GM18909 (cell line): ENCODE results near the gene LCAT.
"Not testable (repeated sequence)": the region's sequence is repeated elsewhere in the genome, so short reads cannot be mapped to it uniquely, and the experiment has no call there.

Experiments
- ATAC-seq: cut with Tn5 transposase; IDR thresholded peaks from one replicate; pipeline ENCODE4 v1.9.1; 2021; ENCODE audit warnings: mild to moderate bottlenecking; ENCODE audit not compliant: unreplicated experiment, poor library complexity

LCAT gene, protein sequence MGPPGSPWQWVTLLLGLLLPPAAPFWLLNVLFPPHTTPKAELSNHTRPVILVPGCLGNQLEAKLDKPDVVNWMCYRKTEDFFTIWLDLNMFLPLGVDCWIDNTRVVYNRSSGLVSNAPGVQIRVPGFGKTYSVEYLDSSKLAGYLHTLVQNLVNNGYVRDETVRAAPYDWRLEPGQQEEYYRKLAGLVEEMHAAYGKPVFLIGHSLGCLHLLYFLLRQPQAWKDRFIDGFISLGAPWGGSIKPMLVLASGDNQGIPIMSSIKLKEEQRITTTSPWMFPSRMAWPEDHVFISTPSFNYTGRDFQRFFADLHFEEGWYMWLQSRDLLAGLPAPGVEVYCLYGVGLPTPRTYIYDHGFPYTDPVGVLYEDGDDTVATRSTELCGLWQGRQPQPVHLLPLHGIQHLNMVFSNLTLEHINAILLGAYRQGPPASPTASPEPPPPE

DNA sequence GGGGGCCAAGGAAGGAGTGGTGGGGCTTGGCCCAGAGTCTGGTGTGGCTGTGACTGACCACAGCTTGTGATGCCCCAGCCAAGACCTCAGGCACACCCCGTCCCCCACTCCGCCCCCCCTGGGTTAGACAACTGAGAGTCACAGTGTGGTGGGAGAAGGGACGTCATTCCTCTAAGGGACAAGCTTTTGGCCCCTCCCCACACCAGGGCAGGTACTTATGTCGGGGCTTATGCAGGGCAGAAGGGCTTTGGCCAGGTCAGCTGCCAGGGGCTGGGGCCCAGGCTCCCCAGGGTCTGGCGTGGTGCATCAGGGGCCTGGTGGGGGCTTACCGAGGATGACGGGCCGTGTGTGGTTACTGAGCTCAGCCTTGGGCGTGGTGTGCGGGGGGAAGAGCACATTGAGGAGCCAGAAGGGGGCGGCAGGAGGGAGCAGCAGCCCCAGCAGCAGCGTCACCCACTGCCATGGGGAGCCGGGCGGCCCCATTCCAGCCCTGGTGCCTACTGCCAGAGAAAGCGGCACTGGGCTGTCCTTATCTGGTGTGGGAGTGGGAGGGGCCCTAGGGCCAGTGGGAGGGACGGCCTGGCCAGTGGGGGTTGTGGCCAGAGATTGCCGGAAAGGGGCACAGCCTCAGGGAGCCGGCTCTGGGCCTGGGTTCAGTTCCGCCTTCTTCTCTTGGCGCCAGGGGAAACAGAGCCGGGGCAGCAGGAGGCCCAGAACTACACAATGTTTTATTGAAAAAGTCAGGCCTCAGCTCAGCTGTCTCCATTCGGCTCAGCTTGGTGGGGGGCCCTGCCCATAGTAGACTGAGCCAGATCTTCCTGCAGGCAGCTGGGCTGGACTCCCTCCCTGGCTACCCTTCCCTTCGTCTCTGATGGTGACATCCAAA is at the start of gene LCAT:
LCAT (minus strand) TSS at position 502 of the 886 bp plus-strand sequence; CDS start at position 483, 19 bp downstream.
- no peak for ATAC-seq

DNA sequence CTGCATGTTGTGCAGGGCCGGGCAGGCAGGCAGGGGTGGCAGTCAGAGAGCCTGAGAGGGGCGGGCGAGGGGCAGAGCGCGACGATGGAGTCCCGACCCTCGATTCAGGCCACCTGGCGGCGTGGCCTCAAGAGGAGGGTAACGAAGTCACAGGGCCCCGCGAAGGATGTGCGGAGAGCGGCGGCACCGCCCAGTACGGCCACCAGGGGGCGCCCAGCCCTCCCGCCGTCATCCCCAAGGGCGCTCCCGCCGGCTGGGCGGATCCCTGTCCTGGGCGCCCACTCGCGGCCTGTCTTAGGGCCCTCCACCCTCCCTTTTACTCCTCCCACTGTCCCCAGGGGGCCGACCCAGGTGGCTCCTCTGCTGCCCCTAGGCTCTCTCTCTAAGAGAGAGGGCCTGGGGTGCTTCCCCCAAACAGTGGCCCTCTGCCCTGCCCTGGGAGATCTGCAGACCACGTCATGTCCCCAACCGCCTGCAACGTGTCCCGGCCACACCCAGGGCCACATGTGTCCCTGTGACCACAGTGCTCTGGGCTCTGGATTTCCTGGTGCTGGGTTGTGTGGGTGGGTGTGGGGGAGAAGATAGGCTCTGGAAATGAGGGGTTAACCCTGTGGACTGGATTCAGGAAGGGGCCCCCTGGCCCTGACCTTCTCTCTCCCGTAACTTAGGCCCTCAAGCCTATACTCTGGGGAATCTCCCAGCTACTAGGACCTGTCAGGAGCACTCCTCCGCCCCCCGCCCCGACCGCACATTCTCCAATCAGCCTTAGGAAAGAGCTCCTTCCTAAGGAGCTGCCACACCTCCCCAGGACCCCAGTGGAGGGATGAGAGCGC is 49.5 kb upstream of the LCAT start:
- ATAC-seq = peak; percentile 76

DNA sequence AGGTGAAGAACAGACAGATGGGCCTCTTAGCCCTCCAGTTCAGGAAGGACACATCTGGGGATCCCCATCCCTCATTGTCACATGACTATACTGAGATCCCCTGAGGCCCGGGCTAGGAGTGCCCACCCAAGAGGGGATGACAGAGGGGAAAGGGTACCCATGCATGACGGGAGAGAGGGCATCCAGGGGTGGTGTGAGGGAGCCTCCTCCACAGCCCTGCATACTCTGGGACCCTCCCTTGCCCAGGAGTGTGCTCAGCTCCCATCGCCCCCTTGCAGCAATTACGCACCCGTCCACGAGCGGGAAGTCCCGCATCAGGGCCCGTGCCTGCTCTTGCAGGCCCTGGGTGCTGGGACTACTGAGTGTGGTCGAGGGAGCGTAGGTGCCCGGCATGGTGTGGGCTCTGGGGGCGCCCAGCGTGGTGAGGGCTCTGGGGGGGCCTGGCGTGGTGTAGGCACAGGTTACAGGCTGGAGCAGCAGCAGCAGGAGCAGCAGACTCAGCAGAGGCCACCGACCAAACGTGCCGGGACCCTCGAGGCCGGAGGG is 48.8 kb upstream of the LCAT start:
- peak; percentile 12 for ATAC-seq

DNA sequence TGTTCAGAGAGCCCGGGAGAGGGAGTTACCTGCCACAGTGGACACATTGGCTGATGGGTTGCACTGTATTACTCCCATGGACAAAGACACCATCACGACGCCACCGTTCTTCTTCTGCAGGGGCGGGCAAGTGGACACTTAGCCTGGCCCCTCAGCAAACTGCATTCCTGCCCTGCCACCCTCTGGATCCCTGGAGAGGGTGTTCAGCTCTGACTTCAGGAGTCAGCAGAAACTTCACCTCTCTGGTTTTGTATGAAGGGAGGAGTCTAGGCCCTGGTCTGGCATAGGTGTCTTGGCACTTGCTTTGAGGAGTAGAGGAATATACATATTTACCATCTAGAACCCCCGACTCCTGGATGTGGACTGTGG is 46.1 kb upstream of the LCAT start:
- ATAC-seq = no peak

DNA sequence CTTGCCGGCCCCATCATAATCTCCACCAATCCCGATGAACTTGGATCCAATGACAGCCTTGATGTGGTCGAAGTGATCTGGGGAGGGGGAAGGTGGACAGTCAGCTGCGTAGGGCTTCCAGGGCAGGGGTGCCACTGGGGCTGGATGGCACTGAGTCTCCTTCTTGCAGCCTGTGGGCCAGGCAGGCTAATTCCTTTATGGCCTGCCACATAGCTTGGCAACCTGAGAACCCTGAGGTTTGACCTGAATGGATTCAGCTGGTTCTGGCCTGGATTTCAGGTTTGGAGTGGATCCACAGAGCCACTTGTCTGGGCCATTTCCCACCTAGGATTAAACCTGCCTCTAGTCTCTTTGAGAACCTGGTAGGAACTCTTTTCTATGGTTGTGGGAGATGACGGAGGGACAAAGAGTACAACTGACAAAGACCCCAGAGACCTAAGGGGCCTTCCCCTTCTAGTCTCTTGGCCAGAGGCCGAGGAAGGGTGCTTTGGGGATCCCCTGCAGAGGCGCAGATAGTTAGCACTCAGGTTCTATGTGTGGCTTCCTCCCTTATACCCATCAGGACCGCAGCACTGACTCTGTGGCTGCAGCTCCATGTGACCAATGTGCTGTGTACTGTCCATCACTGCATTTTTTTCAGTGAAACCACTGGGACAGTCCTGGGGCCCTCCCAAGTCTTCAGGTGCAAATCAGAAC is 45.5 kb upstream of the LCAT start:
- ATAC-seq = no peak

DNA sequence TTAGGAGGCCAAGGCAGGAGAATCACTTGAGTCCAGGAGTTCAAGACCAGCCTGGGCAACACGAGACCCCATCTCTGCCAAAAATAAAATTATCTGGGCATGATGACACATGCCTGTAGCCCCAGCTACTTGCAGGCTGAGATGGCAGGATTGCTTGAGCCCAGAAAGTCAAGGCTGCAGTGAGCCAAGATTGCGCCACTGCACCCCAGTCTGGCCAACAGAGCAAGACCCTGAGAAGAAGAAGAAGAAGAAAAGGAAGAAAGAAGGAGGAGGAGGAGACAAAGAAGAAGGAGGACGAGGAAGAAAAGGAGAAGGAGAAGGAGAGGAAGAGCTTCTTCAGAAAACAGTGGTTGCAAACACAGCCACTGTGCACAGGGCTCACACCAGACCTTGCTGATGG is 44.8 kb upstream of the LCAT start:
- ATAC-seq = no peak

DNA sequence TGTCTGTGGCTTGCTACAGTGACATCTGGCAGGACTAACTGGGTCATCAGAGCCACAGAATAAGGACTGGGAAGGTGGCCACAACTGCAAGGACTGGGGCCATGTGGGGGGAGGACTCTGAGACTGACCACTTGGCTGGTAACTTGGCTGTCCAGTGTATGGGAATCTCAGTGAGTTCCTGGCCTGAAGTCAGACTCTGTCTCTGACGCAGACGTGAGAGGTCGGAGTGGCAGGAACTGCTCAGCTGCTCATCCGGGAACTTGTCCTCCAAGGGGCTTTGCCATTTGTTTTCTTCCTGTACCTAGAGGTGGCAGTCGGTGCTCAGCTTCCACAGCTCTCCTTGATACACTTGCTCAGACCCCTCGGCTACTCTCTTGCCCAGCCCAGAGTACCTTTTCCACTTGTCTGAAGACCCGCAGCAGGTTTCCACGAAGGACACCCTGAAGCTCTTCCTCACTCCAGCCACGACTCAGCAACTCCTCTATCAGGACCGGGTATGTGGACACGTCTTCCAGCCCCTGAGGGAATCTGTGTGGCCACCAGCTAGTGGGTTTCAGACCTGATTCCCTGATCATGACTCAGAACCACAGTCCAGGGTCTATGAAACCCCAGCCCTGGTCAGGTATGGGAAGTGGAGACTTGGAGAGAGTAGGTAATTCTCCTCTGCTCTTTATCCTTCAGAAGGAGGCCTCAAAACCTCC is 43.7 kb upstream of the LCAT start:
- ATAC-seq = no peak

DNA sequence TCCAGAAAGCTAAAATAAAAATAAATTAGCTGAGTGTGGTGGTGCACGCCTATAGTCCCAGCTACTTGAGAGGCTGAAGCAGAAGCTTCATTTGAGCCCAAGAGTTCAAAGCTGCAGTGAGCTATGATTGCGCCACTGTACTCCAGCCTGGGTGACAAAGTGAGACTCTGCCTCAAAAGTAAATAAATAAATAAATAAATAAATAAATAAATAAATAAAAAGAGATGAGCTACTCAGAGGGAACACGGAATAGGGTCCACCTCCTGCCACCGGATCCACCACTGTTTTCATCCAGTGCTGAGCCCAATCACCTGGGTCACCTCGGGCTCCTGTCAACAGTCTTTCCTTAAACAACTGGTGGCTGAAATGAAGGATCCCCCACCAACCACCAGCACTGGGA is 43.0 kb upstream of the LCAT start:
- no peak for ATAC-seq

DNA sequence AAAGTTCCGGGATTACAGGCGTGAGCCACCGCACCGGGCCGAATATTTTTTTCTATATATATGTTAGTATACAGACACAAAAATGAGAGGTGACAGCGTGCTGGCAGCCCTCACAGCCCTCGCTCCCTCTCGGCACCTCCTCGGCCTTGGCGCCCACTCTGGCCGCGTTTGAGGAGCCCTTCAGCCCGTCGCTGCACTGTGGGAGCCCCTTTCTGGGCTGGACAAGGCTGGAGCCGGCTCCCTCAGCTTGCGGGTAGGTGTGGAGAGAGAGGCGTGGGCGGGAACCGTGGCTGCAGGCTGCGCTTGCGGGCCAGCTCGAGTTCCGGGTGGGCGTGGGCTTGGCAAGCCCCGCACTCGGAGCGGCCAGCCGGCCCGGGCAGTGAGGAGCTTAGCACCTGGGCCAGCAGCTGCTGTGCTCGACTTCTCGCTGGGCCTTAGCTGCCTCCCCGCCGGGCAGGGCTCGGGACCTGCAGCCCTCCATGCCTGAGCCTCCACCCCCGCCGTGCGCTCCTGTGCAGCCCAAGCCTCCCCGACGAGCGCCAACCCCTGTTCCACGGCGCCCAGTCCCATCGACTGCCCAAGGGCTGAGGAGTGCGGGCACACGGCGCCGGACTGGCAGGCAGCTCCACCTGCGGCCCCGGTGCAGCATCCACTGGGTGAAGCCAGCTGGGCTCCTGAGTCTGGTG is 38.2 kb upstream of the LCAT start:
- no peak for ATAC-seq

DNA sequence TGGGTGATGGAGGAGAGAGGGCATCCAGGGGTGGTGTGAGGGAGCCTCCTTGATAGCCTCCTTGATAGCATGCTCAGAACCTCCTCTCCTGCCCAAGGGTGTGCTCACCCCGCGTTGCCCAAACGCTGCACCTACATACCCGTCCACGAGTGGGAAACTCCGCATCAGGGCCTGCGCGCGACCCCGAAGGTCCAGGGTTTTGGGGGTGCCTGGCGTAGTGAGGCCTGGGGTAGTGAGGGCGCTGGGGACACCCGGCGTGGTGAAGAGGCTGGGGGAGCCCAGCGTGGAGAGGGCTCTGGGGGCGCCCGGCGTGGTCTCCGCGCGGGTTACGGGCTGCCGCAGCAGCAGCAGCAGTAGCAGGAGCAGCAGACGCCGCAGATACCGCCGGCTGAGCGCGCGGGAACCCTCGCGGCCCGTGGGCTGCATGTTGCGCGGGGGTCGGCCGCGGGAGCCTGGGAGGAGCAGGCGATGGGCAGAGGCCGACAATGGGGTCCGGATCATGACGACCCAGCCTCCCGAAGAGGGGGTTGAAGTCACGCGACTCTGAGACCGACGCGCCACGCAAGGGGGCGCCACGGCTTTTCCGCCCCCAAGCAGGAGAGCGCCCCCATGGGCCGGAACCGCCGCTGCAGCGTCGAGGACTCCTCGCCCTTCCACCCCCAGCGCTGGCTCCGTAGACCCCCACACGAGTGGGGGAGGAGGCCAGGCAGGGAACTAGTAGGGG is 36.2 kb upstream of the LCAT start, which contains the start of gene DPEP3:
DPEP3 (minus strand) TSS at position 545 of the 724 bp plus-strand sequence; CDS start at position 426, 119 bp downstream.
- no peak for ATAC-seq

DNA sequence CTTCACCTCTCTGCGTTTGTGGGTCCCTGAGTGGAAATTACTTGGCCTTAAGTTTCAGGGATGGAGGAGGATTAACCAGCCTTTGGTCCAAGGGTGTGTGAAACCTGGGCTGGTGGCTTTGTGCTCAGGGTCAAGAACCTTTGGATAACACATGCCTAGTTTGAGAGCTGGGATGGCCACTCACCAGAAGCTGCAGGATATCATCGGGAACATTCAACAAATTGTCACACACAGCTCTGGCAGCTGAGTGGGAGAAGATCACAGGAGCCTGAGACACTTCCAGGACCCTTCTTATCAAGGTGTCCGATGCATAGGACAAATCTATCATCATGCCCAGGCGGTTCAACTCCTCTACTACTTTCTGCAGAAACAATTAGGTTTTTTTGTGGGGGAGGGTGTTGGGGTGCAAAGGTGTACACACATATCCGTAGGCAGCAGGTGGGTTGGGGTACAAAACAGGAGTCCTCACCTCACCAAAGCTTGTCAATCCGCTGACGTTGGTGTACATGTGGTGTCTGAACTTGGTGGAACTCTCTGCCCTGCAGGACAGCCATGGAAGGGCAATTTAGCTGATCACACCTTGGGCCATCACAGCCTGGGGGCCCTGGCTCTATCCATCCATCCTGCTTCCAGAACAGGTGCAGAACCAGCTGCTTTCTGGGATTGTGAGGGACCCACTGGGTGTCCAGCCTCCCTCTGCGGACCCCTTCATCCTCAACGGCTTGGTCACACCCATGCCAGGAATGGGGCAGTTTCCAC is 33.7 kb upstream of the LCAT start:
- ATAC-seq = no peak

DNA sequence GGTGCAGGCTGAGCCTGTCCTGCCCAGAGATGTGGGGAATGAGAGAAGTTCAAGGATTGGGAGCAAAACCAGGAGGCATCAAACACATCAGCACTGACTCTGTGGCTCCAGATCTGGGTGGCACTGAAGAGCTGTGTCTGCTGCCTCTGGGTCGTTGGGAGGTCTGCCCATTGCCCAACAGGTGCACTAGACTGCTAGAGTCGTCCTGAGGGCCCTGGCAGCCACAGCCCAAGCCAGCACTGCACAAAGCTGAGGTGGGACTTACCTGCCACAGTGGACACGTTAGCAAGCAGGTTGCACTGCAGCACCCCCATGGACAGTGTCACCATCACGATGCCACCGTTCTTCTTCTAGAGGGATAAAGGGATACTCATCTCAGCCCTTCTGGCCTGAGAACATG is 33.1 kb upstream of the LCAT start:
- ATAC-seq = no peak

DNA sequence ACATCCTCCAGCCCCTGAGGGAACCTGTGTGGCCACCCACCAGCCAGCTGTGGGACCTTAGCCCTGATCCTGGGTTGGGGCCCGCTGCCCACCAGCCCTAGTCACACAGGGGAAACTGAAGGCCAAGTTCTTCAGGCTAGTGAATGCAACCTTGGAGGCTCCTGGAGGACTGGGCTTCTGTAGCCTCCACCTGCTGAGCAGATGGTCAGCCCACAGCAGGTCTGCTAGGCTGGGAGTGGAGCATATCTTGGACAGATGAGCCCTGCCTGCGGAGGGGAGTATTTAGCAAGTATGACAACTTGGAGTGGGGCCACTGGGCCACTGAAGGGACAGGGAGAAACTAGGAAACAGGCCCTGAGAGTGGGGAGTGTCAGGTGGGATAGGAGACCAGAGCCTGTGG is 32.3 kb upstream of the LCAT start:
- ATAC-seq = no peak

DNA sequence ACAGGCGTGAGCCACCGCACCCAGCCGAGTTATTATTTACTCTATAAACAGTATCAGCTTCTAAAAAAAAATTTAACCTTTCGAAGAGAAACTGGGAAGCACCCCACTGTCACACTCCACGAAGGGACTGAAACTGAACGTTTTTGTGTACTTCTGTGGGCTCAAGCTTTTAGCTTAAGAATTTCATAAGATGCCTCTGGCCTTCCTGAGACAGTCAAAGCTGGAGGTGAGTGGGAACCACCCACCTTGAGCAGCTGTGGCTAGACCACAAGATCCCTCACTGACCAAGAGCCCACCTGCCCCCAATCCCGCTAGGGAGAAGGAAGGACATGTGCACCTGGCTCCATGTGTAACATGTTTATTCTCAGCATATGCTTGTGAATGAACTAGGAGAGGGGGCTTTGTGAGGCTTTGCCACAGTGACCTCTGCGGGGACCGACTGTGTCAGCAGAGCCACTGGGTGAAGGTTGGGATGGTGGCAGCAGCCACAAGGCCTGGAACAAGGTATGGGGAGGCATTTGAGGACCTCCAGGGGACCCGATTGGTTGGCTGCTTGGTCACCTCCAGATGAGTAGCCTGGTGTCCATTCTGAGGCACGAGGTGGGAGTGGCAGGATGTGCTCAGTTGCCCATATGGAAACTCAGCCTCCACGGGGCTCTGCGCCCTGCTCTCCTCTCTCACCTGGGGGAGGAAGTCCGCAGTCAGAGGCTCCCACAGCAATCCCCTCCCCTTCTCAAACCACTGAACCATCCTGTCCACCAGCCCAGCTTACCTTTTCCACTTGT is 31.6 kb upstream of the LCAT start:
- ATAC-seq = no peak

DNA sequence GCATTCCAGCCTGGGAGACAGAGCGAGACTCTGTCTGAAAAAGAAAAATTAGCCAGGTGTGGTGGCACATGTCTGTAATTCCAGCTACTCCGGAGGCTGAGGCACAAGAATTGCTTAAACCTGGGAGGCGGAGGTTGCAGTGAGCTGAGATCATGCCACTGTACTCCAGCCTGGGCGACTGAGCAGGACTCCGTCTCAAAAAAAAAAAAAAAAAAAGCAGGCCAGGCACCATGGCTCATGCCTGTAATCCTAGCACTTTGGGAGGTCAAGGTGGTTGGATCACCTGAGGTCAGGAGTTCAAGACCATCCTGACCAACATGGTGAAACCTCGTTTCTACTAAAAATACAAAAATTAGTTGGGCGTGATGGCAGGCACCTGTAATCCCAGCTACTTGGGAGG is 28.4 kb upstream of the LCAT start:
- not testable (repeated sequence) for ATAC-seq

DNA sequence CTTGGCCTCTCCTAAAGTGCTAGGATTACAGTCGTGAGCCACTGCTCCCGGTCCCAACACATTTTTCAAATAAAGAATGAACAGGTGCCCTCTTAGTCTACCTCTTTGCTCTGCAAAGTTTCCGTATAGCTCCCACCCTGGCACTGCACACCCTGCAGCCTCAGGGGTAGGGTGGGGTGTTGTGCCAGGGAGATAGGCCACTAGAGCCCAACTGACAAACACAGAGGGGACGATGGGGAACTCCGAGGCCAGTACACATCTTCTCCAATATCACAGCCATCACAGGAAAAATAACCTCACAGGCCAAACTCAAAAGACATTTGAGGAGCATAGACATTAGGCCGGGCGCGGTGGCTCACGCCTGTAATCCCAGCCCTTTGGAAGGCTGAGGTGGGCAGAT is 27.2 kb upstream of the LCAT start:
- no peak for ATAC-seq
